Loucy (cell line): ENCODE results near the gene CSTF3.
A peak's percentile ranks its signal among the peaks of the same experiment; 100 is the strongest.

ENCODE experiments used
- H2AFZ ChIP-seq: fragments of 200-600 bp; sonication (generic); 2 replicates; pipeline ENCODE4 v1.6.0; 2016; ENCODE audit warnings: antibody characterized with exemption, mild to moderate bottlenecking, low read length, moderate library complexity
- H3F3A ChIP-seq: fragments of 200-600 bp; 2 replicates; pipeline ENCODE4 v1.6.0; 2016; ENCODE audit warnings: antibody characterized with exemption, low read depth, mild to moderate bottlenecking
- H3K27me3 ChIP-seq: fragments of 200-600 bp; sonication (generic); 2 replicates; pipeline ENCODE4 v1.6.1; 2014; ENCODE audit warnings: low read length, mild to moderate bottlenecking; ENCODE audit not compliant: insufficient read depth, poor library complexity, severe bottlenecking
- H3K36me3 ChIP-seq: fragments of 200-600 bp; sonication (generic); 2 replicates; pipeline ENCODE4 v1.6.1; 2016; ENCODE audit warnings: low read length; ENCODE audit not compliant: insufficient read depth
- H3K4me1 ChIP-seq: fragments of 200-600 bp; sonication (generic); 2 replicates; pipeline ENCODE4 v1.5.1; 2014; ENCODE audit warnings: low read length, mild to moderate bottlenecking; ENCODE audit not compliant: insufficient read depth, poor library complexity, severe bottlenecking
- H3K4me2 ChIP-seq: fragments of 200-600 bp; sonication (generic); 2 replicates; pipeline ENCODE4 v1.6.0; 2014; ENCODE audit warnings: antibody characterized with exemption, low read length, low read depth, mild to moderate bottlenecking; ENCODE audit not compliant: poor library complexity, severe bottlenecking
- H3K4me3 ChIP-seq: fragments of 200-600 bp; sonication (generic); 2 replicates; pipeline ENCODE4 v1.5.1; 2014; ENCODE audit warnings: low read length, mild to moderate bottlenecking, mixed read lengths; ENCODE audit not compliant: poor library complexity, severe bottlenecking
- H3K79me2 ChIP-seq: fragments of 200-600 bp; sonication (generic); 2 replicates; pipeline ENCODE4 v1.6.1; 2014; ENCODE audit warnings: low read length; ENCODE audit not compliant: insufficient read depth
- H3K9ac ChIP-seq: fragments of 200-600 bp; sonication (generic); 2 replicates; pipeline ENCODE4 v1.6.0; 2014; ENCODE audit warnings: mild to moderate bottlenecking, low read depth, low read length, moderate library complexity; ENCODE audit not compliant: poor library complexity, severe bottlenecking
- H3K9me2 ChIP-seq: fragments of 200-600 bp; sonication (generic); replicated peaks from 2 replicates; pipeline ENCODE4 v1.6.1; 2016; ENCODE audit warnings: low read depth, low read length, mixed read lengths
- H3K9me3 ChIP-seq: fragments of 200-600 bp; sonication (generic); 2 replicates; pipeline ENCODE4 v1.6.1; 2014; ENCODE audit warnings: mild to moderate bottlenecking, antibody characterized with exemption, low read length, low read depth; ENCODE audit not compliant: insufficient read depth
- H4K20me1 ChIP-seq: fragments of 200-600 bp; sonication (generic); 2 replicates; pipeline ENCODE4 v1.6.0; 2014; ENCODE audit warnings: antibody characterized with exemption, low read length, mild to moderate bottlenecking; ENCODE audit not compliant: insufficient read depth, poor library complexity, severe bottlenecking
- CTCF ChIP-seq: fragments of 200-600 bp; sonication (generic); conservative IDR thresholded peaks from 2 replicates; pipeline ENCODE4 v1.5.1; 2014; ENCODE audit warnings: mild to moderate bottlenecking, antibody characterized with exemption, low read length
- EZH2phosphoT487 ChIP-seq: fragments of 200-600 bp; IDR thresholded peaks from 2 replicates; pipeline ENCODE4 v1.6.1; 2018; ENCODE audit warnings: antibody characterized with exemption, mild to moderate bottlenecking, moderate library complexity, borderline replicate concordance

Gene CSTF3

DNA sequence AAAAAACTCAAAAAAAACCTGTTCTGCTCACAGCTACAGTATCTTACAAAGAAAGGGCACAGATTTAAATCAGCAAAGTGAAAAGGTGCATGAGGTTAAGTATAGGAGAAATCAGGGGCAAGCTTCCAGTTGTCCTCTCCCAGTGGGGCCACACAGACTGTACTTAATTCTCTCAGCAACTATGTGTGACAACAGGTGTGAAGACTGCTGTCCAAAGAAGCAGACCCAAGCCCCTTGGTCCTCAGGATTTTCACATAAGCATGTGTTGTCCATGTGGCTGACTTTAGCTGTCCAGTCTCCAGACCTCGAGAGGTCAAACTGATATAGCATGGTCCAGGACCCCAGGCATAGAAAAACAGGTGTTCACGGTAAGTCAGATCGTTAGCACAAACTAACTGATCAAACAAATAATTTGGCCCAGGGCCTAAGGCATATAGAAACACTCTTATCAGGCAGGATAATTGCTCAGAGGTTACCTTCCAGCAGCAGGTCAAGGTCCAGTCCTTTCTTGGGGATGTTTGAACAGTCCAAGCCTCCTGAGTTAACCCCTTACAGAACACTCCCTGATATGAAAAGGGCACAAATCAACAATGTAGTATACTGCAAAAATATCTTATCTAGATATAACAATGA lies 21.1 kb upstream of the CSTF3 start:
- Histone ChIP-seq H3K9me3 (no peaks in the 10 kb centered on the region), H3K4me2 (no peak overlapping the region), H3F3A (no peaks in the 10 kb centered on the region), H2AFZ (no peak overlapping the region), H3K4me3 (no peak overlapping the region), H3K27me3 (no peaks in the 10 kb centered on the region), H3K79me2 (no peaks in the 10 kb centered on the region), H4K20me1 (no peaks in the 10 kb centered on the region), H3K9me2 (no peaks in the 10 kb centered on the region), H3K9ac (no peak overlapping the region), H3K4me1 (peaks cover 11% of the 10 kb centered on the region), H3K36me3 (no peaks in the 10 kb centered on the region)
- TF ChIP-seq CTCF, result no peak
- no peak for TF ChIP-seq EZH2phosphoT487

GRCh38 chr11:33179348-33179803 lies 18.1 kb upstream of the CSTF3 start:
- no peaks in the 10 kb centered on the region for H3K9me3 ChIP-seq
- peak overlapping the region; percentile 38 for H3K4me3 ChIP-seq
- peak overlapping the region; percentile 70 for H3K4me2 ChIP-seq
- no peaks in the 10 kb centered on the region for H3K36me3 ChIP-seq
- no peaks in the 10 kb centered on the region for H3F3A ChIP-seq
- peaks cover 11% of the 10 kb centered on the region for H3K4me1 ChIP-seq
- no peaks in the 10 kb centered on the region for H3K27me3 ChIP-seq
- TF ChIP-seq CTCF (no peak), EZH2phosphoT487 (no peak)
- H4K20me1 ChIP-seq, result no peaks in the 10 kb centered on the region
- no peak overlapping the region for H3K9ac ChIP-seq
- no peaks in the 10 kb centered on the region for H3K79me2 ChIP-seq
- no peak overlapping the region; the same call in 1 of the 2 replicates for H2AFZ ChIP-seq
- H3K9me2 ChIP-seq, result no peaks in the 10 kb centered on the region

DNA sequence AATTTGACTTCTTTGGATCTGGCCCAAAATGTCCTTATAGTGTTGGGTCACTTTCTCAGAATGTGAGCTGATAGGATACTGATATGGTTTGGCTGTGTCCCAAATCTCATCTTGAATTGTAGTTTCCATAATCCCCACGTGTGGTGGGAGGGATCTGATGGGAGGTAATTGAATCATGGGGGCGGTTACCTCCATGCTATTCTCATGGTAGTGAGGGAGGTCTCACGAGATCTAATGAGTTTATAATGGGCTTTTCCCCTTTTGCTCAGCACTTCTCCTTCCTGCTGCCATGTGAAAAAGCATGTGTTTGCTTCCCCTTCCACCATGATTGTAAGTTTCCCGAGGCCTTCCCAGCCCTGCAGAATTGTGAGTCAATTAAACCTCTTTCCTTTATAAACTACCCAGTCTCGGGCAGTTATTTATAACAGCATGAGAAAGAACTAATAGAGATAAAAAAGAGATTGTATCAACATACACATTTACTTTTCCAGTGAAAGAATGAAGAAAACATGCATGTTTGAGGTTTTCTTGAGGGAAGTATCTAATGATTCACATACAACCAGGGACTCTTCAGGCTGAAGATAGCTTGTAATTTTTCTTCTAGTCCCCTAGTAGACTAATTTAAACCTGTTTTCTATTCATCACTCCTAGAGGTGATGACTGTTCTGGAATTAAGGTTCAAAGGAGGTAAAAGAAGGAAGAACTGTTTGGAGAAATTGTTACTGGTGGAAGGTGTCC lies 17.3 kb upstream of the CSTF3 start:
- Histone ChIP-seq H3K9me3 (no peaks in the 10 kb centered on the region), H2AFZ (no peak overlapping the region), H4K20me1 (no peaks in the 10 kb centered on the region), H3K4me2 (peak overlapping the region; percentile 70), H3K9me2 (no peaks in the 10 kb centered on the region), H3K79me2 (no peaks in the 10 kb centered on the region), H3F3A (no peaks in the 10 kb centered on the region), H3K4me1 (peaks cover 11% of the 10 kb centered on the region), H3K4me3 (no peak overlapping the region), H3K36me3 (no peaks in the 10 kb centered on the region), H3K9ac (no peak overlapping the region), H3K27me3 (no peaks in the 10 kb centered on the region)
- TF ChIP-seq CTCF (no peak), EZH2phosphoT487 (no peak)
